Fibroblast of skin of back (primary cell): ENCODE data around the gene ALDH18A1.
A peak's percentile ranks its signal among the peaks of the same experiment; 100 is the strongest.
"Not testable (repeated sequence)": the region's sequence is repeated elsewhere in the genome, so short reads cannot be mapped to it uniquely, and the experiment has no call there.

Experiments
- DNase-seq: peaks from one replicate; pipeline ENCODE4 v3.0.0-alpha.2; 2013

Gene ALDH18A1

GRCh38 chr10:95648138-95648537, 8.4 kb downstream of the ALDH18A1 start:
- no peak for DNase-seq

GRCh38 chr10:95646160-95646559, 10.4 kb downstream of the ALDH18A1 start:
- DNase-seq: no peak

- no peak for DNase-seq
These were observed 11.6 kb downstream of the ALDH18A1 start for GRCh38 chr10:95644901-95645300.

GRCh38 chr10:95640891-95641315, 15.6 kb downstream of the ALDH18A1 start:
- DNase-seq: no peak

- no peak for DNase-seq
These were observed 18.6 kb downstream of the ALDH18A1 start for GRCh38 chr10:95637911-95638310.

GRCh38 chr10:95637140-95637539, 19.4 kb downstream of the ALDH18A1 start:
- no peak for DNase-seq

- DNase-seq: no peak
These were observed 21.2 kb downstream of the ALDH18A1 start for GRCh38 chr10:95635319-95635733.

GRCh38 chr10:95628786-95629185, 27.7 kb downstream of the ALDH18A1 start:
- DNase-seq: no peak

- DNase-seq: no peak
These were observed 30.0 kb downstream of the ALDH18A1 start for GRCh38 chr10:95626500-95626899.

GRCh38 chr10:95620415-95620814, 36.1 kb downstream of the ALDH18A1 start:
- not testable (repeated sequence) for DNase-seq

GRCh38 chr10:95618101-95618500, 38.4 kb downstream of the ALDH18A1 start:
- DNase-seq: no peak

GRCh38 chr10:95616446-95616845, 40.1 kb downstream of the ALDH18A1 start:
- DNase-seq: no peak

- no peak for DNase-seq
These were observed 43.2 kb downstream of the ALDH18A1 start for GRCh38 chr10:95613330-95613729.

- no peak for DNase-seq
These were observed 45.8 kb downstream of the ALDH18A1 start for GRCh38 chr10:95610727-95611126.

- no peak for DNase-seq
These were observed 49.6 kb downstream of the ALDH18A1 start for GRCh38 chr10:95606922-95607321.

- peak; percentile 24 for DNase-seq
These were observed 51.3 kb downstream of the ALDH18A1 start for GRCh38 chr10:95605163-95605562.

- DNase-seq: peak; percentile 16
These were observed 51.9 kb downstream of the ALDH18A1 start for GRCh38 chr10:95604630-95605029.

GRCh38 chr10:95602382-95602781, 54.1 kb downstream of the ALDH18A1 start:
- no peak for DNase-seq

- DNase-seq: peak; percentile 82
These were observed 55.3 kb downstream of the ALDH18A1 start for GRCh38 chr10:95601116-95601719.

GRCh38 chr10:95600158-95600557, 56.4 kb downstream of the ALDH18A1 start:
- no peak for DNase-seq

- DNase-seq: no peak
These were observed 58.7 kb downstream of the ALDH18A1 start for GRCh38 chr10:95597788-95598187.

- DNase-seq: no peak
These were observed 68.5 kb downstream of the ALDH18A1 start for GRCh38 chr10:95588025-95588424.

- DNase-seq: no peak
These were observed 76.5 kb downstream of the ALDH18A1 start for GRCh38 chr10:95579835-95580535.

- no peak for DNase-seq
These were observed 77.2 kb downstream of the ALDH18A1 start for GRCh38 chr10:95579292-95579691.
